Midbrain (tissue), 1 donor: ENCODE measurements around the gene MRPL58.
A peak's percentile ranks its signal among the peaks of the same experiment; 100 is the strongest.
"Not testable (repeated sequence)": the region's sequence is repeated elsewhere in the genome, so short reads cannot be mapped to it uniquely, and the experiment has no call there.

Experiments used
- DNase-seq: peaks from one replicate; lab custom pipeline; 2025; lab: John Stamatoyannopoulos, UW

MRPL58 gene

DNA sequence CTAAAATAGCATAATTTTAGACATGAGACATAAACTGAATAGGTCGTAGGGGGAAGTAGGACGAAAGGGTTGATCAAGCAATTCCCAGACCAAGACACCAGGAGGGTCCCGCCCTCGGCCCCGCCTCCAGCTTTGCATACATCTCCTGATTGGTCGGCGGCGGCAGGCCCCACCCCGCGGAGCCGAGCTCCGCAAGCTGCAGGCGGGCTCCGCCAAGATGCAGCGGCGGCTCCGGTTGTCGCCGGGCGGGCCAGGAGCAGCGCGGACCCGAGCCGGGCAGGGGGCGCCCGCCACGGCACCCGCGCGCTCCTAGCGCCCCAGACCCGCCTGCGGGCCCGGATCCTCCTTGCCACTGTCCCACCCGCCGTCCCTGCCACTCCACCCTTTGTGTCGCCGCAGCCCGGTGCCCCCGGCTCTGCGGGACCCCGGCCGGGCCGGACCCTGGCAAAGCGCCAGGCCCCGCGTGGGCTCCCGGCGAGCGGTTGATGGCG, 25.0 kb upstream of the MRPL58 start, which contains the start of gene CDR2L:
Gene CDR2L (plus strand): TSS at position 215 of the 491 bp plus-strand sequence. CDS start 412 bp downstream, outside the sequence.
- DNase-seq: peak; percentile 96

- DNase-seq: peak; percentile 73
Observed at GRCh38 chr17:74987909-74988711, 24.4 kb upstream of the MRPL58 start.

DNA sequence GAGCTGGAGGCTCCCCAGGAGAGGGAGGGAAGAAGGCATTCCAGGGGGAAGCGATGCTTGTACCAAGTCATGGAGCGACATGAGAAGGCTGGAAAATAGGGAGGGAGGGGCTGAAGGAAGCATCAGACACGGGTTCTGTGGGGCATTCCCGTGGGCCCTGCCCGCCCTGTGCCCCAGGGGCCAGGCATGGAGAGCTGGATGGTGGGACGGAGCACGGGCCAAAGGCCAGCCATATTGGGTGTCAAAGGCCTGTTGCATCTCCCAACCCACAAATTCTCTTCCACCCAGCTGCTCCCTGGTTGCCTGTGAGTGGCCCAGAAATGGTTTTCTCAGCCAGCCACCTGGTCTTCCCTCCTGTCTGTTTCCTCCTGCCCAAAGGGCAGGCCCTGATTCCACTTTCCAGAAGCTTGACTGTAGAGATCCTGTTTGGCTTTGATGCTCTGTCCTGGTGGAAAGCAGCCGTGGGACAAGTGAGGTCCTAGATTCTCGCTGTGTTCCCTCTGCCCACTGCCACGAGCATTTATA, 21.8 kb upstream of the MRPL58 start:
- no peak for DNase-seq

DNA sequence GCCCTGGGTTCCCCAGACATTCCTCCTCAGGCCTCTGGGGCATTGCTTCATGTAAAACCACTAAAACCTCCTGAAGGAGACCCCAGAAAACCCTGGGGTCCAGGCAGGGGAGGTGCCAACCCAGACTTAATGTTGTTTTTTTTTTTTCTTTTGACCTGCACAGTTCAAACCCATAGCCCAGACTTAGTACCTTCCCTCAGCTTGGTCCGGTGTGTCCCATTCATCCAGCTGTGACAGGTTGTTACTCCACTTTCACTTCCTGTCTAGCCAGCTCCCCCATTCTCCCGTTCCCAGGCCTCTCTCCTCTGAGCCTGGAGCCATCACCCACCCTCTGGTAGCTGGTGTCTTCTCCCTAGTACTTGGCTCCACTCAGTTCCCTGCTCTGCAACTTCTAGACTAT, 20.2 kb upstream of the MRPL58 start:
- no peak for DNase-seq

GRCh38 chr17:74994440-74994839, 18.0 kb upstream of the MRPL58 start:
- DNase-seq: no peak

DNA sequence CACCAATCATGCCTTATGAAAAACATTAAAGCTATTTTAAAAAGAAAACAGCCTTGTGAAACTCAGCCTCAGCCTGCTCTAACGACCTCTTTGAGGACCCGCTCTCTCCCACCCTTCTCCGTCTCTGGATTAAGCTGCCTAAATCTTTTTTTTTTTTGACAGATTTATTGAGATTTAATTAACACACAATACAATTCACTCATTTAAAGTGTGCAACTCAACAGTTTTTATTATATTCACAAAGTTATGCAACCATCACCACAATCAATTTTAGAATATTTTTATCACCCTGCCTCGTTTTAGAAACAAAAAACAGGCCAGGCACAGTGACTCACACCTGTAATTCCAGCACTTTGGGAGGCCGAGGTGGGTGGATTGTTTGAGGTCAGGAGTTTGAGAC, 16.6 kb upstream of the MRPL58 start:
- no peak for DNase-seq

DNA sequence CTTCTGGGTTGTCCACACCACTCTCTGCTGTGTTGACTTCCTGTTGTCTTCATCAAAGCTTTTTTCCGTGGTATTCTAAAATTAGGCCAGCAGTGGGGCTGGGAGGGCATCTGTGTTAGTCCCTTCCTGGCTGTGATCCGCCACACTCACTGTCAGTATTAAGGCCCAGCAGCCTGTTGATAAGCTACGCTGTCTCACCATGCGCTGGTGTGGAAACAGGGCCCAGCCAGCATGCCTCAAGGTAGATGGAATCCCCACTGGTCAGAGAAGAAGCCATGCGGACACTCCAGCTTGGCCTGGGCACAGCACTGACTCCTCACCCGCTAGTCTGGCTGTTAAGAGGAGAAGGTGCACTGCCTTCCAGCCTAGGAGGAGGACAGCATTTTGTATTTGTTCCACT, 13.7 kb upstream of the MRPL58 start:
- DNase-seq: no peak

- DNase-seq: no peak
Observed at GRCh38 chr17:74999523-74999922, 12.9 kb upstream of the MRPL58 start.

GRCh38 chr17:75001915-75002843, 10.3 kb upstream of the MRPL58 start:
- DNase-seq: no peak

- DNase-seq: no peak
Observed at GRCh38 chr17:75003070-75003956, 9.2 kb upstream of the MRPL58 start.

DNA sequence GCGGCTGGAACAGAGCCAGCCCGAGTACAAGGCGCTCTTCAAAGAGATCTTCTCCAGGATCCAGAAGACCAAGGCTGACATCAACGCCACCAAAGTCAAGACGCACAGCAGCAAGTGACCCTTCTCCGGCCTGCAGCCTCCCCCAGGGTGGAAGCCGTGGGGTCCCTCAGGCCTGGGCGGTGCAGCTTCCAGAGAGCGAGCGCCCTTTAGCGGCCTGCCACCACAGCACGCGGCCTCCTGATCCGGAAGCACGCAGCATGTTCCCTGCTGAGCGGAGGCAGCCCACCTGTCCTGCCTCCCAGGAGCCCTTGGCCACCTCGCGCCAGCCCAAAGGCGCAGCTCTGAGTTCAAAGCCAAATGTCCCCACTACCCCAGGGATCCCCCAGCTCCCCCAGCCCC, 8.5 kb upstream of the MRPL58 start:
- no peak for DNase-seq

GRCh38 chr17:75004371-75004770, 8.1 kb upstream of the MRPL58 start:
- no peak for DNase-seq

DNA sequence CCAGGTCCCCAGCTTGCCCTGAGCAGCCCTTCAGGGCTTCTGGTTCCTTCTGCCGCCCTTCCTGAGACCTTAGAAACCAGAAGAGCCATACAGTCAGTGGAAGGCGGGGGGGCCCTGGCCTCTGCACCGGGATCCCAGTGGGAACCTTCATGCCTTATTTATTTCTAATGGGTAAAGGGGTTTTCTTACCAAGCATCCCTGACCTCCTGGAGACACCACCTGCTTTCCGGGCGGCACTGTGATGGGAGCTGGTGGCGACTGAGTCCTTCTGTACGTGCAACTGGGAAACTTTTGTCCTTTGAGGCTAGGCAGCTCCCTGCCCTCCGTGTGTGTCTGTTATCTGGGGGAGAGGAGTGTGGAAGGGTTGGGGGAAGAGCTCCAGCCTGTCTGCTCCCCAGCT, 7.2 kb upstream of the MRPL58 start:
- DNase-seq: no peak

DNA sequence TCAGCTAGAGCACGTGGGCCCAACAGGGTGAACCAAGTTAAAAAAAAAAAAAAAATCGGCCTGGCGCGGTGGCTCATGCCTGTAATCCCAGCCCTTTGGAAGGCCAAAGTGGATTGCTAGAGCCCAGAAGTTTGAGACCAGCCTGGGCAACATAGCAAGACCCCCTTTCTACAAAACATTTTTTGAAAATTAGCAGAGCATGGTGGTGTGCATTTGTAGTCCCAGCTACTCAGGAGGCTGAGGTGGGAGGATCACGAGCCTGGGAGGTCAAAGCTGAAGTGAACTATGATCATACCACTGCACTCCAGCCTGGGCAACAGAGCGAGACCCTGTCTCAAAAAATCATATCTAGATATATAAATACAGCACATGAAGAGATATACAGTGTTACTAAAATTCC, 6.4 kb upstream of the MRPL58 start:
- not testable (repeated sequence) for DNase-seq

GRCh38 chr17:75006653-75007052, 5.8 kb upstream of the MRPL58 start:
- DNase-seq: no peak

GRCh38 chr17:75008373-75008772, 4.1 kb upstream of the MRPL58 start:
- DNase-seq: no peak

DNA sequence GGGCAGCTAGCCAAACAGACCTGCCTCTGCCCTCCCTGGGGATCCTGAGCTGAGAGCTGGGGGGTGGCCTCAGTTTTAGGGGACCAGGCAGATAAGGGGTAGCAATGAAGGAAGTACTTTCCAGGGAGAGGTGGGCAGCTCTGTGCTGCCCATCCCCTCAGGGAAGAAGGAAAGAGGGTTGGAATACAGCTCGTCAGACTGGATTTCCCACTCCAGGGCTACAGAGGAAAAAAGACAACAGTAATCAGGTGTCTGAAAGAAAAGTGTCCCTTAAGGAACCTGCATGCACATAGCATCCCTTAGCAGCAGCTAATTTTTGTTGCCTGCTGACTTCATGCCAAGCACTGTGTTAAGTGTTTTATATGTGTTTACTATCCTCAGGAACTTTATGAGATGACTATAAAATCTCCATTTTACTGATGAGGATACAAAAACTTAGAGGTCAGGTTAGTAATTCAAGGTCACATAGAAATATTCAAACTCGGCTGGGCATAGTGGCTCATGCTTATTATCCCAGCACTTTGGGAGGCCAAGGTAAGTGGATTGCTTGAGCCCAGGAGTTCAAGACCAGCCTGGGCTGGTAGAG, 3.2 kb upstream of the MRPL58 start:
- DNase-seq: no peak

GRCh38 chr17:75010683-75011400, 1.6 kb upstream of the MRPL58 start:
- DNase-seq: no peak

GRCh38 chr17:75011401-75012095, 922 bp upstream of the MRPL58 start:
- DNase-seq: peak; percentile 59

DNA sequence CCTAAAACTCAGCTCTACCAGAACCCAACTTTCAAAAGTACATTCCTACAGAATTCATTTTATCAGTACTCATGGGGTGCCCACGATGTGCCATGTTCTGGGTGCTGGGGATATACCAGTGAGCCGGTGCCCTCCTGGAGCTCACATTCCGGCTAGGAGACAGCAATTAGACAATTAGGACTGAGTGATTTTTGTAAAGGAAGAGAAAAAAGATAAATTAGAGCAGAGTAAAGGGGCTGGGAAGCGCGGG, 449 bp upstream of the MRPL58 start:
- DNase-seq: no peak
